ENCODE measurements around the gene PSG4. TPM values are rescaled to one million over a fixed set of nuclear protein-coding genes. Genes with fewer than 3 reads are reported as not detected.
"Not testable (repeated sequence)": the region's sequence is repeated elsewhere in the genome, so short reads cannot be mapped to it uniquely, and the experiment has no call there.

Gene PSG4
- total and polyA plus RNA-seq, 2 experiments from 2014 or later: 0.26 TPM; not detected in 1

GRCh38 chr19:43242211-43242610 lies 36.8 kb upstream of the PSG4 start:
- H3K27ac Mint-ChIP-seq; H3K4me2 ChIP-seq; H3K4me3 ChIP-seq; H3K27me3 Mint-ChIP-seq (ENCODE audit: insufficient read depth, low read depth, poor library complexity); H3K4me1 Mint-ChIP-seq; H3K27ac ChIP-seq (ENCODE audit: low read depth); H3K4me1 ChIP-seq (ENCODE audit: insufficient read depth); H3K79me2 ChIP-seq (replicated peaks; ENCODE audit: insufficient read depth); ATAC-seq; H4K20me1 ChIP-seq (replicated peaks; ENCODE audit: insufficient read depth); H2AFZ ChIP-seq; H3K36me3 ChIP-seq (ENCODE audit: insufficient read depth); H3K9me2 ChIP-seq (ENCODE audit: insufficient read depth); H3K27me3 ChIP-seq (ENCODE audit: insufficient read depth); H3K36me3 Mint-ChIP-seq (ENCODE audit: low read depth); DNase-seq (ENCODE audit: low spot score); H3K4me3 Mint-ChIP-seq; H3F3A ChIP-seq (replicated peaks; ENCODE audit: low read depth): not testable (repeated sequence)
- peaks cover 69% of the 10 kb centered on the region for H3K9me3 Mint-ChIP-seq

GRCh38 chr19:43238213-43238612 lies 32.8 kb upstream of the PSG4 start:
- not testable (repeated sequence) for H3K27me3 Mint-ChIP-seq (ENCODE audit: insufficient read depth, low read depth, poor library complexity); DNase-seq (ENCODE audit: low spot score); H2AFZ ChIP-seq; H3K36me3 Mint-ChIP-seq (ENCODE audit: low read depth); H3F3A ChIP-seq (replicated peaks; ENCODE audit: low read depth); H3K4me2 ChIP-seq; H3K4me3 Mint-ChIP-seq; H3K27ac ChIP-seq (ENCODE audit: low read depth); H3K79me2 ChIP-seq (replicated peaks; ENCODE audit: insufficient read depth); H3K4me1 ChIP-seq (ENCODE audit: insufficient read depth); H4K20me1 ChIP-seq (replicated peaks; ENCODE audit: insufficient read depth); H3K9me2 ChIP-seq (ENCODE audit: insufficient read depth); H3K4me1 Mint-ChIP-seq; H3K27me3 ChIP-seq (ENCODE audit: insufficient read depth); ATAC-seq; H3K36me3 ChIP-seq (ENCODE audit: insufficient read depth); H3K27ac Mint-ChIP-seq; H3K4me3 ChIP-seq
- peaks cover 75% of the 10 kb centered on the region for H3K9me3 Mint-ChIP-seq

GRCh38 chr19:43235686-43236085 lies 30.2 kb upstream of the PSG4 start:
- H3F3A ChIP-seq (replicated peaks; ENCODE audit: low read depth); H3K79me2 ChIP-seq (replicated peaks; ENCODE audit: insufficient read depth); H3K36me3 Mint-ChIP-seq (ENCODE audit: low read depth); H3K27me3 Mint-ChIP-seq (ENCODE audit: insufficient read depth, low read depth, poor library complexity); H3K27ac Mint-ChIP-seq; H3K4me1 Mint-ChIP-seq; DNase-seq (ENCODE audit: low spot score); ATAC-seq; H4K20me1 ChIP-seq (replicated peaks; ENCODE audit: insufficient read depth); H3K27me3 ChIP-seq (ENCODE audit: insufficient read depth); H3K4me1 ChIP-seq (ENCODE audit: insufficient read depth); H3K4me2 ChIP-seq; H3K4me3 Mint-ChIP-seq; H3K4me3 ChIP-seq; H3K27ac ChIP-seq (ENCODE audit: low read depth); H2AFZ ChIP-seq; H3K36me3 ChIP-seq (ENCODE audit: insufficient read depth); H3K9me2 ChIP-seq (ENCODE audit: insufficient read depth): not testable (repeated sequence)
- H3K9me3 Mint-ChIP-seq: peaks cover 79% of the 10 kb centered on the region

- Histone ChIP-seq H3K4me1 (ENCODE audit: insufficient read depth) (no peaks in the 10 kb centered on the region), H4K20me1 (replicated peaks; ENCODE audit: insufficient read depth) (no peaks in the 10 kb centered on the region), H3K36me3 (ENCODE audit: insufficient read depth) (no peaks in the 10 kb centered on the region), H3K27ac (ENCODE audit: low read depth) (no peak overlapping the region), H3K4me3 (no peak overlapping the region), H3K79me2 (replicated peaks; ENCODE audit: insufficient read depth) (no peaks in the 10 kb centered on the region), H3F3A (replicated peaks; ENCODE audit: low read depth) (no peaks in the 10 kb centered on the region), H3K9me2 (ENCODE audit: insufficient read depth) (no peaks in the 10 kb centered on the region), H3K4me2 (no peak overlapping the region), H3K27me3 (ENCODE audit: insufficient read depth) (no peaks in the 10 kb centered on the region), H2AFZ (no peak overlapping the region)
- no peak overlapping the region for H3K4me3 Mint-ChIP-seq
- H3K36me3 Mint-ChIP-seq (ENCODE audit: low read depth): peaks cover 20% of the 10 kb centered on the region
- TF ChIP-seq CTCF (conservative IDR thresholded peaks at IDR 0.05; ENCODE audit: low read depth in 2 of 2) (peak; percentile 48 to 69), NANOG (IDR thresholded peaks at IDR 0.05; ENCODE audit: borderline replicate concordance) (no peak)
- peaks cover 4% of the 10 kb centered on the region for H3K27me3 Mint-ChIP-seq (ENCODE audit: insufficient read depth, low read depth, poor library complexity)
- H3K4me1 Mint-ChIP-seq: no peaks in the 10 kb centered on the region
- H3K27ac Mint-ChIP-seq: no peak overlapping the region
- peak; percentile 52 for DNase-seq (ENCODE audit: low spot score)
- peaks cover 91% of the 10 kb centered on the region for H3K9me3 Mint-ChIP-seq
- ATAC-seq: no peak; the same call in 2 of the 3 replicates
These were observed 23.9 kb upstream of the PSG4 start for GRCh38 chr19:43229315-43229714.

- not testable (repeated sequence) for ATAC-seq
These were observed 23.3 kb upstream of the PSG4 start for GRCh38 chr19:43228730-43229129.

More at GRCh38 chr19:43228730-43229129, 23.3 kb upstream of the PSG4 start:
- H3K27me3 Mint-ChIP-seq (ENCODE audit: insufficient read depth, low read depth, poor library complexity); H3K9me2 ChIP-seq (ENCODE audit: insufficient read depth); H3K27ac ChIP-seq (ENCODE audit: low read depth); H3F3A ChIP-seq (replicated peaks; ENCODE audit: low read depth); H3K4me1 ChIP-seq (ENCODE audit: insufficient read depth); H4K20me1 ChIP-seq (replicated peaks; ENCODE audit: insufficient read depth); H3K27ac Mint-ChIP-seq; H3K79me2 ChIP-seq (replicated peaks; ENCODE audit: insufficient read depth); H3K4me2 ChIP-seq; H2AFZ ChIP-seq; H3K4me1 Mint-ChIP-seq; H3K4me3 Mint-ChIP-seq; H3K4me3 ChIP-seq; H3K36me3 ChIP-seq (ENCODE audit: insufficient read depth); H3K27me3 ChIP-seq (ENCODE audit: insufficient read depth): not testable (repeated sequence)
- DNase-seq (ENCODE audit: low spot score): peak; percentile 17
- peaks cover 91% of the 10 kb centered on the region for H3K9me3 Mint-ChIP-seq
- peaks cover 25% of the 10 kb centered on the region for H3K36me3 Mint-ChIP-seq (ENCODE audit: low read depth)

Data from GM23338 (cell line).